Renal cortex interstitium (tissue), 11 donors: ENCODE results near the gene C1QTNF8. TPM values are rescaled to one million over a fixed set of nuclear protein-coding genes. Genes with fewer than 3 reads are reported as not detected.
"Not testable (repeated sequence)": the region's sequence is repeated elsewhere in the genome, so short reads cannot be mapped to it uniquely, and the experiment has no call there.

ENCODE experiments used
- DNase-seq, 11 donors: peaks; one replicate each; pipeline ENCODE4 v3.0.0-alpha.2; 2013; ENCODE audit warnings: low read depth in 9 of 11, low spot score in 4 of 11; ENCODE audit errors: extremely low read depth in 1 of 11
- polyA plus RNA-seq, 3 donors: library from polyadenylated mRNA; unstranded; fragments of 120-200 nt; gene quantifications; one replicate each; pipeline ENCODE4 v1.2.1, GENCODE V29; 2013; ENCODE audit not compliant: insufficient read length in 3 of 3

C1QTNF8 gene
- polyA plus RNA-seq, 3 donors = not detected

- DNase-seq = no peak
These were observed 2.4 kb upstream of the C1QTNF8 start for GRCh38 chr16:1098266-1098991.

- DNase-seq = no peak
These were observed 1.8 kb upstream of the C1QTNF8 start for GRCh38 chr16:1097800-1098199.

GRCh38 chr16:1097156-1097555, 1.1 kb upstream of the C1QTNF8 start:
- no peak for DNase-seq

- no peak for DNase-seq
These were observed 435 bp downstream of the C1QTNF8 start for GRCh38 chr16:1095450-1096168.

- no peak for DNase-seq
These were observed 1.2 kb downstream of the C1QTNF8 start for GRCh38 chr16:1094601-1095449.

- DNase-seq = no peak
These were observed 1.9 kb downstream of the C1QTNF8 start for GRCh38 chr16:1094124-1094479.

- DNase-seq = no peak
These were observed 2.5 kb downstream of the C1QTNF8 start for GRCh38 chr16:1093284-1094123.

GRCh38 chr16:1092685-1093283, 3.3 kb downstream of the C1QTNF8 start:
- DNase-seq = not testable (repeated sequence)

- no peak for DNase-seq
These were observed 4.0 kb downstream of the C1QTNF8 start for GRCh38 chr16:1091992-1092552.

- peak in 3 of 11 donors; percentile 48 to 68 (median 62) for DNase-seq
These were observed 5.1 kb downstream of the C1QTNF8 start for GRCh38 chr16:1090620-1091587.

- DNase-seq = peak in 1 of 11 donors; percentile 60
These were observed 6.0 kb downstream of the C1QTNF8 start for GRCh38 chr16:1089822-1090619.

GRCh38 chr16:1089439-1089821, 6.6 kb downstream of the C1QTNF8 start:
- no peak for DNase-seq

- DNase-seq = no peak
These were observed 7.5 kb downstream of the C1QTNF8 start for GRCh38 chr16:1088295-1089170.

GRCh38 chr16:1086443-1086842, 9.6 kb downstream of the C1QTNF8 start:
- DNase-seq = not testable (repeated sequence)

GRCh38 chr16:1084971-1085370, 11.1 kb downstream of the C1QTNF8 start:
- DNase-seq = no peak
